K562 (cell line): Measurements from ENCODE around the gene EPO. TPM values are rescaled to one million over a fixed set of nuclear protein-coding genes. Genes with fewer than 3 reads are reported as not detected.

ENCODE experiments used
- ATAC-seq: fragments of 200-7000 bp; cut with Tn5 transposase; 3 replicates; pipeline ENCODE4 v1.9.1; 2020; ENCODE audit warnings: moderate library complexity
- BruUV-seq: library from RNA; stranded (reverse); fragments of 400-500 nt; replicated peaks from 2 replicates; lab custom pipeline; 2021; lab: Mats Ljungman, UMichigan
- CTCF ChIA-PET: fragments of 300-600 bp; formaldehyde crosslinking; extraction: SDS; loops from one replicate; lab custom pipeline; 2021; ENCODE audit warnings: low intra/inter-chr PET ratio; lab: Yijun Ruan, JAX
- POLR2A ChIA-PET: fragments of 300-600, 350-650 bp; sonication (Branson Sonifier 250); formaldehyde crosslinking; extraction: SDS; loops from one replicate; lab custom pipeline; 2021; ENCODE audit warnings: antibody characterized with exemption, inconsistent platforms; lab: Yijun Ruan, JAX
- DNase-seq, 4 experiments: peaks; one replicate each; pipeline versions ENCODE4 v3.0.0 to v3.0.0-alpha.2; 2011 to 2018; ENCODE audit warnings: low spot score in 3 of 4, mixed read lengths in 3 of 4; ENCODE audit errors: extremely low read depth in 1 of 4
- FAIRE-seq: peaks from 2 replicates; lab custom pipeline; 2011; peaks lifted over from hg19 to GRCh38; lab: Jason Lieb, UNC
- H2AFZ ChIP-seq: 2 replicates; pipeline ENCODE4 v1.6.0; 2011; ENCODE audit warnings: low read depth, low read length, control low read depth, inconsistent platforms
- H3K27ac ChIP-seq: fragments of 200-600 bp; 3 replicates; pipeline ENCODE4 v1.8.0; 2011; ENCODE audit warnings: low read depth, mild to moderate bottlenecking, control low read depth, inconsistent platforms, low read length, moderate library complexity, mixed read lengths; ENCODE audit errors: extremely low read depth
- H3K27me3 ChIP-seq, 2 experiments: fragments of 300-600 bp in 1 of 2; 2 replicates in 1 of 2; 3 replicates in 1 of 2; pipeline versions ENCODE4 v1.6.0 to v1.8.0; 2011; ENCODE audit warnings: inconsistent platforms in 2 of 2, low read length in 2 of 2, mild to moderate bottlenecking in 1 of 2, mixed read lengths in 1 of 2, moderate library complexity in 1 of 2; ENCODE audit not compliant: control insufficient read depth in 2 of 2, insufficient read depth in 2 of 2
- H3K36me3 ChIP-seq: fragments of 300-600 bp; 3 replicates; pipeline ENCODE4 v1.8.0; 2011; ENCODE audit warnings: mild to moderate bottlenecking, low read length, inconsistent platforms; ENCODE audit not compliant: control insufficient read depth, insufficient read depth
- H3K4me1 ChIP-seq, 2 experiments: fragments of 200-600 bp in 1 of 2; replicated peaks in 1 of 2; 2 replicates in 1 of 2; 3 replicates in 1 of 2; pipeline versions ENCODE4 v1.5.1 to v1.8.0; 2011; ENCODE audit warnings: inconsistent platforms in 2 of 2, low read length in 2 of 2, mild to moderate bottlenecking in 1 of 2, mixed read lengths in 1 of 2, moderate library complexity in 1 of 2; ENCODE audit not compliant: control insufficient read depth in 2 of 2, insufficient read depth in 2 of 2
- H3K4me2 ChIP-seq: 2 replicates; pipeline ENCODE4 v1.6.1; 2011; ENCODE audit warnings: low read length, control low read depth, inconsistent platforms, mixed read lengths; ENCODE audit not compliant: insufficient read depth
- H3K4me3 ChIP-seq: fragments of 200-600 bp; sonication (generic), shearing (Covaris generic); 2 replicates; pipeline ENCODE4 v1.5.1; 2016; ENCODE audit warnings: control low read depth, inconsistent platforms
- H3K79me2 ChIP-seq: fragments of 200-600 bp; 3 replicates; pipeline ENCODE4 v1.8.0; 2011; ENCODE audit warnings: low read length, inconsistent platforms; ENCODE audit not compliant: control insufficient read depth, insufficient read depth
- H3K9ac ChIP-seq, 2 experiments: 2 replicates each; pipeline versions ENCODE4 v1.6.0 to v1.6.1; 2011; ENCODE audit warnings: low read depth in 2 of 2, low read length in 2 of 2, control low read depth in 1 of 2, inconsistent platforms in 1 of 2, mild to moderate bottlenecking in 1 of 2, mixed read lengths in 1 of 2; ENCODE audit not compliant: insufficient read depth in 1 of 2
- H3K9me1 ChIP-seq: one replicate; pipeline ENCODE4 v1.6.0; 2011; ENCODE audit warnings: inconsistent platforms, mild to moderate bottlenecking, low read length, moderate library complexity; ENCODE audit not compliant: control insufficient read depth, insufficient read depth
- H3K9me3 ChIP-seq: replicated peaks from 2 replicates; pipeline ENCODE4 v1.5.1; 2011; ENCODE audit warnings: low read depth, low read length, inconsistent platforms; ENCODE audit not compliant: control insufficient read depth, insufficient read depth
- H4K20me1 ChIP-seq: replicated peaks from 2 replicates; pipeline ENCODE4 v1.6.1; 2011; ENCODE audit warnings: low read length, inconsistent platforms, mixed read lengths; ENCODE audit not compliant: control insufficient read depth, insufficient read depth
- BCOR ChIP-seq: fragments of 450-650 bp; IDR thresholded peaks from 2 replicates; pipeline ENCODE4 v1.6.1; 2016
- KAT2B ChIP-seq: IDR thresholded peaks from one replicate; pipeline ENCODE4 v1.6.1; 2012; ENCODE audit warnings: low read depth, mild to moderate bottlenecking, control low read depth, inconsistent platforms, low read length, moderate library complexity
- KDM1A ChIP-seq, 2 experiments: fragments of 450-650 bp; IDR thresholded peaks; 2 replicates each; pipeline ENCODE4 v1.6.1; 2016; ENCODE audit warnings: mild to moderate bottlenecking in 2 of 2
- TCF3 ChIP-seq: sonication (generic); formaldehyde crosslinking; IDR thresholded peaks from 2 replicates; pipeline ENCODE4 v1.4.0; 2020; ENCODE audit warnings: mild to moderate bottlenecking, missing genetic modification reagents
- ZFP36 ChIP-seq: fragments of 150-350 bp; IDR thresholded peaks from 2 replicates; pipeline ENCODE4 v1.6.1; 2018; ENCODE audit warnings: low read length, low read depth; ENCODE audit not compliant: partially characterized antibody
- ZNF408 ChIP-seq: fragments of 250-450 bp; sonication (Bioruptor Pico); IDR thresholded peaks from 2 replicates; pipeline ENCODE4 v1.4.0; 2020; ENCODE audit warnings: low read depth, mild to moderate bottlenecking, moderate library complexity
- ZNF644 ChIP-seq: fragments of 200-800 bp; sonication (Bioruptor generic); IDR thresholded peaks from 2 replicates; pipeline ENCODE4 v1.6.1; 2016; ENCODE audit warnings: low read depth, missing genetic modification characterization, missing compliant biosample characterization
- WGBS: fragments of 100-300 bp; shearing (Covaris generic); methylation state at CpG from one replicate; pipeline ENCODE4 v1.1.6; 2016; ENCODE audit warnings: low coverage, mixed read lengths; ENCODE audit not compliant: insufficient coverage; ENCODE audit errors: missing lambda C conversion rate; 5-methylcytosine and 5-hydroxymethylcytosine counted together
- in situ Hi-C: fragments of 300-500 bp; cut with MboI; formaldehyde crosslinking; loops from 4 replicates; pipeline ENCODE4 v1.15.0; 2018; ENCODE audit warnings: inconsistent platforms, mixed read lengths
- intact Hi-C: fragments of 100-400 bp; cut with micrococcal nuclease; formaldehyde crosslinking; loops from 2 replicates; pipeline ENCODE4 v1.14.2; 2022
- polyA plus RNA-seq, 8 experiments: library from polyadenylated mRNA; depleted of rRNA in 4 of 8; stranded (reverse) in 5 of 8; unstranded in 3 of 8; fragments of >200 nt; fragmentation: Nextera tagmentation in 2 of 8; fragmentation: Illumina TruSeq in 1 of 8; extraction: Ambion mirVana in 2 of 8; extraction: Trizol in 1 of 8; gene quantifications; 2 replicates each; pipeline versions ENCODE4 v1.2.1 to v1.2.3, GENCODE V29; 2011 to 2014; ENCODE audit warnings: inconsistent platforms in 1 of 8, missing spikeins in 1 of 8
- total RNA-seq, 7 experiments: library from RNA; depleted of rRNA in 6 of 7; stranded (reverse); fragments of >200 nt in 6 of 7; fragmentation: Illumina TruSeq in 2 of 7; extraction: Trizol in 2 of 7; gene quantifications; 2 replicates each; pipeline versions ENCODE4 v1.2.1 to v1.2.3, GENCODE V29; 2011 to 2021; ENCODE audit warnings: low replicate concordance in 1 of 7
- TF ChIP-seq, protein P1 (sequence below): fragments of 250-450 bp; sonication (Bioruptor Pico); IDR thresholded peaks from 2 replicates; pipeline ENCODE4 v1.5.0; 2021; ENCODE audit warnings: mild to moderate bottlenecking, borderline replicate concordance

Gene EPO
- total and polyA plus RNA-seq, 9 of the 15 experiments (the other 6 are each of a cell fraction or from before 2014, with no cell fraction given): 0.06 to 0.41 (median 0.07) TPM; not detected in 6

DNA sequence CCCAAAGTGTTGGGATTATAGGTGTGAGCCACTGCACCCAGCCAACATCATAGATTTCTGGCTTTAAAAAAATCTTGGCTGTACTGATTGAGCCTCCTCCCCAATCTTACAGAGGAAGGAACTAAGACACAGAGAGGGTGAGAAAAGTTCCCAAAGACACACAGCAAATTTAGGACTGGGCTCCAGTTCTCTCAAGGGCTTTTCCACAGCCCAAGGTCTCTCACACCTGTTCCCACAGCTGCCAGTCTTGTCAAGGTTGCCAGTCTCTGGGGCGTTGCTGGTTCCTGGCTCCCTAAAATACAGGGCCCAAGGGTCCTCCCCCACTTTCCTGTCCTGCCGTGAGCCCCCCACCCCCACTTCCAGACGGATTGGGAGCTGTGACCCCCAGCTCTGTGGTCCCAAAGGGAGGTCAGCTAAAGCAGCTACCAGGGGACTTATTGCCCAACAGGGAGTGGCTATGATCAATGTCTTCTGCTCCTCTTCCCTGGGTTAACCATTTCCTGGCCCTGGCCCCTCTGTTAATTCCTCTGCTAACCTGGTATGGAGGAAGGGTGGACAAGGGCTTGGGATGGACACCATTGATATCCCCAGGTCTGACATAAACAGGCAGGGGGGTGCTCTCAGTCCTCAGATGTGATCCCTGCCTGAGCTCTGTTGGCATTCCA lies 10.0 kb downstream of the EPO start:
- Histone ChIP-seq H3K9ac (no peak overlapping the region), H3K4me3 (no peak overlapping the region), H3K4me1 (peaks cover 0 to 4% of the 10 kb centered on the region in 2 experiments; a peak in 2 of 5 replicates), H2AFZ (no peak overlapping the region), H3K79me2 (no peaks in the 10 kb centered on the region), H4K20me1 (no peaks in the 10 kb centered on the region), H3K4me2 (no peak overlapping the region), H3K9me1 (no peaks in the 10 kb centered on the region), H3K9me3 (no peaks in the 10 kb centered on the region), H3K27ac (no peak overlapping the region), H3K27me3 (peaks cover 6 to 21% of the 10 kb centered on the region in 2 experiments; a peak in 3 of 5 replicates), H3K36me3 (no peaks in the 10 kb centered on the region)
- ChIA-PET POLR2A (interaction anchor here (0.6 kb wide), 1 partner anchor 300 kb away, joined by 4 read pairs; the partner anchor contains the start of gene MEPCE), CTCF (no interaction called here)
- FAIRE-seq (no peak), ATAC-seq (no peak), DNase-seq (no peak)
- no TSS peak for BruUV-seq
- WGBS: 0% methylated on average over 3 of the region's 3 CpGs
- intact Hi-C loops: no loop called here
- in situ Hi-C loops: no loop called here
- TF ChIP-seq KDM1A (IDR thresholded peaks at IDR 0.05) (0 out of 4 replicates have a peak, but pooled peaks of 1 of the 2 experiments have one; percentile 21), BCOR (0 out of 2 replicates have a peak, but pooled peaks have one; percentile 13), ZFP36 (peak; percentile 39), ZNF644 (tag) (no peak), TCF3 (CRISPR knock-in tag) (no peak), ZNF408 (CRISPR knock-in tag) (no peak), KAT2B (no peak)
- TF ChIP-seq, protein P1, sequence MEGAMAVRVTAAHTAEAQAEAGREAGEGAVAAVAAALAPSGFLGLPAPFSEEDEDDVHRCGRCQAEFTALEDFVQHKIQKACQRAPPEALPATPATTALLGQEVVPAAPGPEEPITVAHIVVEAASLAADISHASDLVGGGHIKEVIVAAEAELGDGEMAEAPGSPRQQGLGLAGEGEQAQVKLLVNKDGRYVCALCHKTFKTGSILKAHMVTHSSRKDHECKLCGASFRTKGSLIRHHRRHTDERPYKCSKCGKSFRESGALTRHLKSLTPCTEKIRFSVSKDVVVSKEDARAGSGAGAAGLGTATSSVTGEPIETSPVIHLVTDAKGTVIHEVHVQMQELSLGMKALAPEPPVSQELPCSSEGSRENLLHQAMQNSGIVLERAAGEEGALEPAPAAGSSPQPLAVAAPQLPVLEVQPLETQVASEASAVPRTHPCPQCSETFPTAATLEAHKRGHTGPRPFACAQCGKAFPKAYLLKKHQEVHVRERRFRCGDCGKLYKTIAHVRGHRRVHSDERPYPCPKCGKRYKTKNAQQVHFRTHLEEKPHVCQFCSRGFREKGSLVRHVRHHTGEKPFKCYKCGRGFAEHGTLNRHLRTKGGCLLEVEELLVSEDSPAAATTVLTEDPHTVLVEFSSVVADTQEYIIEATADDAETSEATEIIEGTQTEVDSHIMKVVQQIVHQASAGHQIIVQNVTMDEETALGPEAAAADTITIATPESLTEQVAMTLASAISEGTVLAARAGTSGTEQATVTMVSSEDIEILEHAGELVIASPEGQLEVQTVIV: no peak
